ENCODE results near the gene PNPLA8.

DNA sequence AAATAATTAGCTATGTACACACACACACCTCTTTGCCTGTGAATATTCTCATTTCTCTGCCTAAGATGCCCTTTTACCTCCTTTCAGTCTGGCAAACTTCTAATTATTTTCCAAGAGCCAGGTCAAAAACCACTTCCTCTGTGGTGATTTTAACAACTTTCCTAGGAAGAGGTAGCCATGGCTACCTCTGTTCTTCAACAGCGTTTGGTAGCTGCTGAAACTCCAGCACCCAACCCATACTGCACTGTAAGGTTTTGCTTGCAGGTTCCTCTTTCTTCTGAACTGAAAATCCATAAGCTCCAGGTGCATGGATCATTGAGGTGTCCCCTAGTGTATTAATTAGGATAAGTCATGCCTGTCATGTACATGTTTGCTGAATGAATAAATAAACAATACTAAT, 95.3 kb downstream of the PNPLA8 start:
- TF ChIP-seq, protein P1, sequence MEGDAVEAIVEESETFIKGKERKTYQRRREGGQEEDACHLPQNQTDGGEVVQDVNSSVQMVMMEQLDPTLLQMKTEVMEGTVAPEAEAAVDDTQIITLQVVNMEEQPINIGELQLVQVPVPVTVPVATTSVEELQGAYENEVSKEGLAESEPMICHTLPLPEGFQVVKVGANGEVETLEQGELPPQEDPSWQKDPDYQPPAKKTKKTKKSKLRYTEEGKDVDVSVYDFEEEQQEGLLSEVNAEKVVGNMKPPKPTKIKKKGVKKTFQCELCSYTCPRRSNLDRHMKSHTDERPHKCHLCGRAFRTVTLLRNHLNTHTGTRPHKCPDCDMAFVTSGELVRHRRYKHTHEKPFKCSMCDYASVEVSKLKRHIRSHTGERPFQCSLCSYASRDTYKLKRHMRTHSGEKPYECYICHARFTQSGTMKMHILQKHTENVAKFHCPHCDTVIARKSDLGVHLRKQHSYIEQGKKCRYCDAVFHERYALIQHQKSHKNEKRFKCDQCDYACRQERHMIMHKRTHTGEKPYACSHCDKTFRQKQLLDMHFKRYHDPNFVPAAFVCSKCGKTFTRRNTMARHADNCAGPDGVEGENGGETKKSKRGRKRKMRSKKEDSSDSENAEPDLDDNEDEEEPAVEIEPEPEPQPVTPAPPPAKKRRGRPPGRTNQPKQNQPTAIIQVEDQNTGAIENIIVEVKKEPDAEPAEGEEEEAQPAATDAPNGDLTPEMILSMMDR (IDR thresholded peaks at IDR 0.05) = no peak
- no peak for TF ChIP-seq POLR2A (IDR thresholded peaks at IDR 0.05)
